Panc1 (cell line): ENCODE data around the gene HMGCS2. TPM values are rescaled to one million over a fixed set of nuclear protein-coding genes. Genes with fewer than 3 reads are reported as not detected.

Source experiments
- ATAC-seq: fragments of 200-7000 bp; cut with Tn5 transposase; 2 replicates; pipeline ENCODE4 v1.9.1; 2020; ENCODE audit warnings: mild to moderate bottlenecking, moderate library complexity
- BruUV-seq: library from RNA; stranded (reverse); fragments of 400-500 nt; replicated peaks from 2 replicates; lab custom pipeline; 2021; lab: Mats Ljungman, UMichigan
- CTCF ChIA-PET: fragments of 300-600 bp; sonication (Branson Sonifier 250); formaldehyde crosslinking; loops from one replicate; lab custom pipeline; 2022; ENCODE audit warnings: antibody characterized with exemption; lab: Charles Lee
- POLR2A ChIA-PET: fragments of 300-600 bp; sonication (Branson Sonifier 250); formaldehyde crosslinking; loops from one replicate; lab custom pipeline; 2022; ENCODE audit warnings: antibody characterized with exemption; lab: Charles Lee
- DNase-seq: peaks from one replicate; pipeline ENCODE4 v3.0.0-alpha.2; 2010; ENCODE audit warnings: low read depth, low spot score
- H3K27ac ChIP-seq: 2 replicates; pipeline ENCODE4 v1.5.1; 2011; ENCODE audit warnings: mild to moderate bottlenecking, low read length, inconsistent platforms
- H3K27me3 ChIP-seq: fragments of 200-500 bp; sonication (Bioruptor generic); 2 replicates; pipeline ENCODE4 v1.6.0; 2014; ENCODE audit warnings: low read length, inconsistent platforms; ENCODE audit not compliant: control insufficient read depth, insufficient read depth
- H3K36me3 ChIP-seq: fragments of 200-500 bp; sonication (Bioruptor generic); 2 replicates; pipeline ENCODE4 v1.5.1; 2014; ENCODE audit warnings: inconsistent platforms, mild to moderate bottlenecking, low read length, moderate library complexity; ENCODE audit not compliant: control insufficient read depth, insufficient read depth
- H3K4me1 ChIP-seq: 2 replicates; pipeline ENCODE4 v1.5.1; 2011; ENCODE audit warnings: inconsistent platforms, mild to moderate bottlenecking, low read length, moderate library complexity; ENCODE audit not compliant: control insufficient read depth, insufficient read depth
- H3K4me3 ChIP-seq, 2 experiments: 2 replicates each; pipeline ENCODE4 v1.5.1; 2011 to 2012; ENCODE audit warnings: low read depth in 2 of 2, low read length in 2 of 2, mild to moderate bottlenecking in 2 of 2, inconsistent platforms in 1 of 2, moderate library complexity in 1 of 2
- H3K9me3 ChIP-seq: fragments of 200-500 bp; sonication (Bioruptor generic); 2 replicates; pipeline ENCODE4 v1.5.1; 2014; ENCODE audit warnings: low read depth, mild to moderate bottlenecking, inconsistent platforms, low read length, moderate library complexity; ENCODE audit not compliant: control insufficient read depth, insufficient read depth
- CTCF ChIP-seq: fragments of 450-650 bp; IDR thresholded peaks from 2 replicates; pipeline ENCODE4 v1.5.1; 2017; ENCODE audit warnings: mild to moderate bottlenecking
- POLR2AphosphoS5 ChIP-seq: IDR thresholded peaks from 2 replicates; pipeline ENCODE4 v1.6.1; 2012; ENCODE audit warnings: mild to moderate bottlenecking, low read depth, low read length, moderate library complexity
- REST ChIP-seq, 2 experiments: IDR thresholded peaks; 2 replicates each; pipeline ENCODE4 v1.6.1; 2011 to 2012; ENCODE audit warnings: low read depth in 2 of 2, control low read depth in 1 of 2, low read length in 1 of 2, mild to moderate bottlenecking in 1 of 2, moderate library complexity in 1 of 2; ENCODE audit not compliant: insufficient read depth in 1 of 2
- SIN3A ChIP-seq: IDR thresholded peaks from 2 replicates; pipeline ENCODE4 v1.6.1; 2012; ENCODE audit warnings: low read depth, mild to moderate bottlenecking, low read length, moderate library complexity, borderline replicate concordance; ENCODE audit not compliant: insufficient read depth
- TCF7L2 ChIP-seq: IDR thresholded peaks from 2 replicates; pipeline ENCODE4 v1.6.1; 2011; ENCODE audit warnings: mild to moderate bottlenecking, low read depth, low read length, inconsistent platforms
- in situ Hi-C: cut with HindIII; loops from 2 replicates; pipeline ENCODE4 v1.10.0; 2016; ENCODE audit warnings: low sequenced_read_pairs, low pct_unique_long_range_greater_than_20kb
- intact Hi-C: fragments of 100-400 bp; cut with micrococcal nuclease; formaldehyde crosslinking; loops from one replicate; pipeline ENCODE4 v1.10.0; 2022; ENCODE audit not compliant: unreplicated experiment
- total RNA-seq: library from RNA; stranded (reverse); gene quantifications from one replicate; pipeline ENCODE4 v1.2.1, GENCODE V29; 2021; ENCODE audit not compliant: unreplicated experiment

The HMGCS2 gene
- total RNA-seq, 1 experiment from 2014 or later: 0.33 TPM

- H3K27ac ChIP-seq: no peak overlapping the region
- BruUV-seq: no TSS peak
- no peak for DNase-seq
- no peak for ATAC-seq
- ChIA-PET CTCF (no interaction called here), POLR2A (no interaction called here)
- in situ Hi-C loops (no loop called here), intact Hi-C loops (no loop called here)
- TF ChIP-seq REST (IDR thresholded peaks at IDR 0.05; ENCODE audit: insufficient read depth in 1 of 2, low read depth in 2 of 2, low read length in 1 of 2) (no peak), TCF7L2 (no peak)
- H3K27me3 ChIP-seq: peaks cover 18% of the 10 kb centered on the region
- no peaks in the 10 kb centered on the region for H3K4me1 ChIP-seq
- no peaks in the 10 kb centered on the region for H3K9me3 ChIP-seq
- H3K4me3 ChIP-seq: no peak overlapping the region
- H3K36me3 ChIP-seq: no peaks in the 10 kb centered on the region
Measured at GRCh38 chr1:119748040-119748439, 20.7 kb downstream of the HMGCS2 start.

GRCh38 chr1:119747451-119747850 lies 21.3 kb downstream of the HMGCS2 start:
- DNase-seq (no peak), ATAC-seq (no peak)
- Histone ChIP-seq H3K27ac (no peak overlapping the region), H3K36me3 (no peaks in the 10 kb centered on the region), H3K4me3 (no peak overlapping the region), H3K27me3 (peaks cover 15% of the 10 kb centered on the region), H3K9me3 (no peaks in the 10 kb centered on the region), H3K4me1 (no peaks in the 10 kb centered on the region)
- ChIA-PET POLR2A (no interaction called here), CTCF (no interaction called here)
- BruUV-seq: no TSS peak
- TF ChIP-seq CTCF (no peak), POLR2AphosphoS5 (no peak), TCF7L2 (no peak), REST (IDR thresholded peaks at IDR 0.05; ENCODE audit: insufficient read depth in 1 of 2, low read depth in 2 of 2, low read length in 1 of 2) (no peak), SIN3A (no peak)
- intact Hi-C loops (no loop called here), in situ Hi-C loops (no loop called here)
